ENCODE results near the gene ANKRD11.

The ANKRD11 gene

GRCh38 chr16:89285381-89285780, 205.0 kb downstream of the ANKRD11 start:
- Histone ChIP-seq H3K79me2 (ENCODE audit: control insufficient read depth, insufficient read depth, low read length, poor library complexity) (no peaks in the 10 kb centered on the region), H3K18ac (ENCODE audit: low read length) (no peak overlapping the region), H3K4ac (ENCODE audit: low read depth, low read length) (no peak overlapping the region), H3K4me3 (ENCODE audit: low read depth, low read length) (no peak overlapping the region), H3K14ac (ENCODE audit: low read length) (no peak overlapping the region), H3K4me1 (ENCODE audit: control insufficient read depth in 1 of 2, insufficient read depth in 2 of 2, low read length in 2 of 2) (no peaks in the 10 kb centered on the region), H2BK12ac (ENCODE audit: low read length) (no peak overlapping the region), H3K23ac (ENCODE audit: low read length) (no peak overlapping the region), H4K12ac (ENCODE audit: low read depth, low read length) (no peak overlapping the region), H2AK5ac (ENCODE audit: low read length) (no peak overlapping the region), H3K27me3 (ENCODE audit: insufficient read depth, low read length) (no peaks in the 10 kb centered on the region), H3K36me3 (ENCODE audit: control insufficient read depth in 1 of 2, insufficient read depth in 2 of 2, low read length in 2 of 2) (peaks cover 73 to 74% of the 10 kb centered on the region in 2 experiments), H2BK120ac (ENCODE audit: insufficient read depth, low read length, poor library complexity) (no peak overlapping the region), H3K4me2 (ENCODE audit: low read length) (no peak overlapping the region), H2AFZ (ENCODE audit: insufficient read depth, low read length, poor library complexity) (no peak overlapping the region), H3K9me3 (ENCODE audit: insufficient read depth, low read depth, low read length) (no peaks in the 10 kb centered on the region), H3K27ac (ENCODE audit: low read depth, low read length) (no peak overlapping the region), H4K8ac (ENCODE audit: low read depth, low read length) (no peak overlapping the region), H2BK5ac (ENCODE audit: low read depth, low read length, poor library complexity) (no peak overlapping the region), H3K79me1 (ENCODE audit: low read length) (no peaks in the 10 kb centered on the region), H3K9ac (ENCODE audit: low read length) (no peak overlapping the region), H4K91ac (ENCODE audit: low read depth, low read length) (no peak overlapping the region)
- DNase-seq, result no peak
- no CpG with 5 or more reads among the region's 17 CpGs for WGBS (ENCODE audit: extremely low coverage, insufficient coverage, insufficient read length)

GRCh38 chr16:89283449-89283848, 206.9 kb downstream of the ANKRD11 start:
- Histone ChIP-seq H3K9me3 (ENCODE audit: insufficient read depth, low read depth, low read length) (no peaks in the 10 kb centered on the region), H2AK5ac (ENCODE audit: low read length) (no peak overlapping the region), H3K4me2 (ENCODE audit: low read length) (no peak overlapping the region), H2BK12ac (ENCODE audit: low read length) (no peak overlapping the region), H3K4ac (ENCODE audit: low read depth, low read length) (no peak overlapping the region), H3K4me1 (ENCODE audit: control insufficient read depth in 1 of 2, insufficient read depth in 2 of 2, low read length in 2 of 2) (no peaks in the 10 kb centered on the region), H2BK5ac (ENCODE audit: low read depth, low read length, poor library complexity) (no peak overlapping the region), H3K18ac (ENCODE audit: low read length) (no peak overlapping the region), H3K23ac (ENCODE audit: low read length) (no peak overlapping the region), H3K27ac (ENCODE audit: low read depth, low read length) (no peak overlapping the region), H3K79me1 (ENCODE audit: low read length) (no peaks in the 10 kb centered on the region), H4K8ac (ENCODE audit: low read depth, low read length) (no peak overlapping the region), H3K4me3 (ENCODE audit: low read depth, low read length) (no peak overlapping the region), H2AFZ (ENCODE audit: insufficient read depth, low read length, poor library complexity) (no peak overlapping the region), H3K9ac (ENCODE audit: low read length) (no peak overlapping the region), H4K12ac (ENCODE audit: low read depth, low read length) (no peak overlapping the region), H3K79me2 (ENCODE audit: control insufficient read depth, insufficient read depth, low read length, poor library complexity) (no peaks in the 10 kb centered on the region), H3K14ac (ENCODE audit: low read length) (no peak overlapping the region), H3K27me3 (ENCODE audit: insufficient read depth, low read length) (no peaks in the 10 kb centered on the region), H4K91ac (ENCODE audit: low read depth, low read length) (no peak overlapping the region), H2BK120ac (ENCODE audit: insufficient read depth, low read length, poor library complexity) (no peak overlapping the region), H3K36me3 (ENCODE audit: control insufficient read depth in 1 of 2, insufficient read depth in 2 of 2, low read length in 2 of 2) (peaks cover 78 to 79% of the 10 kb centered on the region in 2 experiments)
- no peak for DNase-seq
- WGBS (ENCODE audit: extremely low coverage, insufficient coverage, insufficient read length), result no CpG with 5 or more reads among the region's 20 CpGs

GRCh38 chr16:89282523-89282922, 207.8 kb downstream of the ANKRD11 start:
- no CpG with 5 or more reads among the region's 18 CpGs for WGBS (ENCODE audit: extremely low coverage, insufficient coverage, insufficient read length)
- H2BK12ac ChIP-seq (ENCODE audit: low read length), result no peak overlapping the region
- no peaks in the 10 kb centered on the region for H3K79me2 ChIP-seq (ENCODE audit: control insufficient read depth, insufficient read depth, low read length, poor library complexity)
- H2AFZ ChIP-seq (ENCODE audit: insufficient read depth, low read length, poor library complexity), result no peak overlapping the region
- no peak overlapping the region for H4K12ac ChIP-seq (ENCODE audit: low read depth, low read length)
- no peak overlapping the region for H3K23ac ChIP-seq (ENCODE audit: low read length)
- no peak overlapping the region for H3K27ac ChIP-seq (ENCODE audit: low read depth, low read length)
- no peaks in the 10 kb centered on the region for H3K27me3 ChIP-seq (ENCODE audit: insufficient read depth, low read length)
- no peak overlapping the region for H4K91ac ChIP-seq (ENCODE audit: low read depth, low read length)
- peaks cover 0 to 3% of the 10 kb centered on the region in 2 experiments for H3K4me1 ChIP-seq (ENCODE audit: control insufficient read depth in 1 of 2, insufficient read depth in 2 of 2, low read length in 2 of 2)
- no peak overlapping the region for H3K4me3 ChIP-seq (ENCODE audit: low read depth, low read length)
- peaks cover 78 to 79% of the 10 kb centered on the region in 2 experiments for H3K36me3 ChIP-seq (ENCODE audit: control insufficient read depth in 1 of 2, insufficient read depth in 2 of 2, low read length in 2 of 2)
- no peaks in the 10 kb centered on the region for H3K79me1 ChIP-seq (ENCODE audit: low read length)
- no peak overlapping the region for H2AK5ac ChIP-seq (ENCODE audit: low read length)
- DNase-seq, result no peak
- no peaks in the 10 kb centered on the region for H3K9me3 ChIP-seq (ENCODE audit: insufficient read depth, low read depth, low read length)
- H2BK5ac ChIP-seq (ENCODE audit: low read depth, low read length, poor library complexity), result no peak overlapping the region
- H3K4me2 ChIP-seq (ENCODE audit: low read length), result no peak overlapping the region
- no peak overlapping the region for H3K9ac ChIP-seq (ENCODE audit: low read length)
- no peak overlapping the region for H2BK120ac ChIP-seq (ENCODE audit: insufficient read depth, low read length, poor library complexity)
- H4K8ac ChIP-seq (ENCODE audit: low read depth, low read length), result no peak overlapping the region
- H3K14ac ChIP-seq (ENCODE audit: low read length), result no peak overlapping the region
- no peak overlapping the region for H3K4ac ChIP-seq (ENCODE audit: low read depth, low read length)
- H3K18ac ChIP-seq (ENCODE audit: low read length), result no peak overlapping the region

GRCh38 chr16:89281829-89282228, 208.5 kb downstream of the ANKRD11 start:
- Histone ChIP-seq H4K8ac (ENCODE audit: low read depth, low read length) (no peak overlapping the region), H4K91ac (ENCODE audit: low read depth, low read length) (no peak overlapping the region), H3K79me1 (ENCODE audit: low read length) (no peaks in the 10 kb centered on the region), H3K27me3 (ENCODE audit: insufficient read depth, low read length) (no peaks in the 10 kb centered on the region), H2BK120ac (ENCODE audit: insufficient read depth, low read length, poor library complexity) (no peak overlapping the region), H3K18ac (ENCODE audit: low read length) (no peak overlapping the region), H3K9me3 (ENCODE audit: insufficient read depth, low read depth, low read length) (no peaks in the 10 kb centered on the region), H3K27ac (ENCODE audit: low read depth, low read length) (no peak overlapping the region), H3K9ac (ENCODE audit: low read length) (no peak overlapping the region), H3K4me2 (ENCODE audit: low read length) (no peak overlapping the region), H3K36me3 (ENCODE audit: control insufficient read depth in 1 of 2, insufficient read depth in 2 of 2, low read length in 2 of 2) (peaks cover 77% of the 10 kb centered on the region in 2 experiments), H3K4ac (ENCODE audit: low read depth, low read length) (no peak overlapping the region), H3K79me2 (ENCODE audit: control insufficient read depth, insufficient read depth, low read length, poor library complexity) (no peaks in the 10 kb centered on the region), H3K4me1 (ENCODE audit: control insufficient read depth in 1 of 2, insufficient read depth in 2 of 2, low read length in 2 of 2) (peaks cover 0 to 3% of the 10 kb centered on the region in 2 experiments), H3K4me3 (ENCODE audit: low read depth, low read length) (no peak overlapping the region), H4K12ac (ENCODE audit: low read depth, low read length) (no peak overlapping the region), H3K14ac (ENCODE audit: low read length) (no peak overlapping the region), H3K23ac (ENCODE audit: low read length) (no peak overlapping the region), H2AK5ac (ENCODE audit: low read length) (no peak overlapping the region), H2BK12ac (ENCODE audit: low read length) (no peak overlapping the region), H2BK5ac (ENCODE audit: low read depth, low read length, poor library complexity) (no peak overlapping the region), H2AFZ (ENCODE audit: insufficient read depth, low read length, poor library complexity) (no peak overlapping the region)
- no peak for DNase-seq
- WGBS (ENCODE audit: extremely low coverage, insufficient coverage, insufficient read length), result no CpG with 5 or more reads among the region's 20 CpGs

Data from trophoblast cell (in vitro differentiated cells and primary cell).